K562 (cell line): ENCODE results near the gene MED14.

Experiments used
- EP300 ChIP-seq: IDR thresholded peaks from 2 replicates; pipeline ENCODE4 v1.6.1; 2012; ENCODE audit warnings: low read length, improper control_type of control experiment
- FOXJ2 ChIP-seq: fragments of 200-800 bp; sonication (Bioruptor generic); IDR thresholded peaks from 2 replicates; pipeline ENCODE4 v1.6.1; 2016; ENCODE audit warnings: missing genetic modification characterization, missing compliant biosample characterization
- POLR2AphosphoS5 ChIP-seq: IDR thresholded peaks from 2 replicates; pipeline ENCODE4 v1.6.1; 2011; ENCODE audit warnings: mild to moderate bottlenecking, low read depth, low read length, moderate library complexity; ENCODE audit not compliant: control insufficient read depth, insufficient read depth
- POLR2G ChIP-seq: fragments of 200-400 bp; formaldehyde crosslinking; IDR thresholded peaks from 2 replicates; pipeline ENCODE4 v1.6.1; 2017; ENCODE audit warnings: low read depth, mild to moderate bottlenecking, antibody characterized with exemption, low read length, moderate library complexity
- RAD21 ChIP-seq, 2 experiments: fragments of 250-450 bp in 1 of 2; fragments of 450-650 bp in 1 of 2; sonication (Bioruptor Pico) in 1 of 2; formaldehyde crosslinking in 1 of 2; IDR thresholded peaks in 1 of 2; conservative IDR thresholded peaks in 1 of 2; 2 replicates each; pipeline versions ENCODE4 v1.4.0 to v1.8.0; 2020 to 2022; ENCODE audit warnings: mild to moderate bottlenecking in 2 of 2, moderate library complexity in 1 of 2
- TAF1 ChIP-seq: IDR thresholded peaks from 2 replicates; pipeline ENCODE4 v1.6.1; 2011; ENCODE audit warnings: mild to moderate bottlenecking, low read length, moderate library complexity; ENCODE audit not compliant: insufficient read depth, control insufficient read depth, severe bottlenecking; ENCODE audit errors: extremely low read depth
- TRIM28 ChIP-seq: fragments of 450-650 bp; IDR thresholded peaks from 2 replicates; pipeline ENCODE4 v1.6.1; 2017
- ZBTB7A ChIP-seq: IDR thresholded peaks from 2 replicates; pipeline ENCODE4 v1.6.1; 2011; ENCODE audit warnings: low read depth, mild to moderate bottlenecking, low read length, moderate library complexity, borderline replicate concordance; ENCODE audit not compliant: control insufficient read depth
- ZNF274 ChIP-seq: IDR thresholded peaks from 2 replicates; pipeline ENCODE4 v1.6.1; 2011; ENCODE audit warnings: low read depth, mild to moderate bottlenecking, low read length, moderate library complexity, borderline replicate concordance
- ZNF41 ChIP-seq: fragments of 250-450 bp; sonication (Bioruptor Pico); conservative IDR thresholded peaks from 2 replicates; pipeline ENCODE4 v1.4.0; 2020; ENCODE audit warnings: mild to moderate bottlenecking
- TF ChIP-seq, protein P1 (sequence below), 3 experiments: IDR thresholded peaks in 2 of 3; conservative IDR thresholded peaks in 1 of 3; 2 replicates each; pipeline ENCODE4 v1.5.1; 2011 to 2012; ENCODE audit warnings: low read length in 3 of 3, mild to moderate bottlenecking in 3 of 3, control low read depth in 2 of 3, improper control_type of control experiment in 1 of 3, inconsistent platforms in 1 of 3, low read depth in 1 of 3, mixed read lengths in 1 of 3, moderate library complexity in 1 of 3; ENCODE audit not compliant: insufficient read depth in 2 of 3
- TF ChIP-seq, protein P2 (sequence below): sonication (generic); formaldehyde crosslinking; IDR thresholded peaks from 2 replicates; pipeline ENCODE4 v1.8.1; 2023; ENCODE audit warnings: mild to moderate bottlenecking, missing genetic modification reagents

DNA sequence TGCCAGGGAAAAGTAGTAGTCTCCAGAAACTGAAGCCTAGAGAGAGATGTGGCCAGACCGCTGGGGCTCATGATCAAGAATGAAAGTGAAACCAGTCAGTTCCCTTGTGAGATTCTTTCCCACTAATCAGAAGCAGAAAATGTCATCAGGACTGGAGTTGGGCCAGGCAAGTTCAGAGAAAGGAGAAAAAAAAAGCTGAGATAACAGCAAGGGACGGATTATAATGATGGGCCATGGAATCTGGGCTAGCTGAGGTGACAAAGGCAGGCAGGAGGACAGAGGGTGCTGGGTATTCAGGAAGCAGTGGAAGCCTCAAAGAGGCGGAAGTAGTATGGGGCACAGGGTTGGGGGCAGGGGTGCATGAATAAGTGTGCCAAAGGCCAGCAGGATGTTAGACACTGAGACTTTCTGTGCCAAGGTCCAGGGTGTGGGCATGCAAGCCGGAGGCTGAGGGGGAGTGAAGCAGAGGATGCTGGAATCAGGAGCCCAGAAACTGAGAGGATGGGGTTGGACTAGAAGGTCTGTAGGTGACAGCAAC, 90.5 kb downstream of the MED14 start:
- TF ChIP-seq ZBTB7A (no peak), POLR2AphosphoS5 (no peak), ZNF274 (no peak), TRIM28 (no peak), FOXJ2 (no peak), EP300 (no peak), TAF1 (no peak), POLR2G (no peak), ZNF41 (CRISPR knock-in tag) (no peak), RAD21 (CRISPR knock-in tag; conservative IDR thresholded peaks at IDR 0.05 in 1 of 2, IDR thresholded peaks at IDR 0.05 in 1 of 2) (no peak)
- TF ChIP-seq, protein P1, sequence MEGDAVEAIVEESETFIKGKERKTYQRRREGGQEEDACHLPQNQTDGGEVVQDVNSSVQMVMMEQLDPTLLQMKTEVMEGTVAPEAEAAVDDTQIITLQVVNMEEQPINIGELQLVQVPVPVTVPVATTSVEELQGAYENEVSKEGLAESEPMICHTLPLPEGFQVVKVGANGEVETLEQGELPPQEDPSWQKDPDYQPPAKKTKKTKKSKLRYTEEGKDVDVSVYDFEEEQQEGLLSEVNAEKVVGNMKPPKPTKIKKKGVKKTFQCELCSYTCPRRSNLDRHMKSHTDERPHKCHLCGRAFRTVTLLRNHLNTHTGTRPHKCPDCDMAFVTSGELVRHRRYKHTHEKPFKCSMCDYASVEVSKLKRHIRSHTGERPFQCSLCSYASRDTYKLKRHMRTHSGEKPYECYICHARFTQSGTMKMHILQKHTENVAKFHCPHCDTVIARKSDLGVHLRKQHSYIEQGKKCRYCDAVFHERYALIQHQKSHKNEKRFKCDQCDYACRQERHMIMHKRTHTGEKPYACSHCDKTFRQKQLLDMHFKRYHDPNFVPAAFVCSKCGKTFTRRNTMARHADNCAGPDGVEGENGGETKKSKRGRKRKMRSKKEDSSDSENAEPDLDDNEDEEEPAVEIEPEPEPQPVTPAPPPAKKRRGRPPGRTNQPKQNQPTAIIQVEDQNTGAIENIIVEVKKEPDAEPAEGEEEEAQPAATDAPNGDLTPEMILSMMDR (IDR thresholded peaks at IDR 0.05 in 2 of 3, conservative IDR thresholded peaks at IDR 0.05 in 1 of 3; ENCODE audit: insufficient read depth in 2 of 3, low read depth in 1 of 3, low read length in 3 of 3): no peak
- TF ChIP-seq, protein P2, sequence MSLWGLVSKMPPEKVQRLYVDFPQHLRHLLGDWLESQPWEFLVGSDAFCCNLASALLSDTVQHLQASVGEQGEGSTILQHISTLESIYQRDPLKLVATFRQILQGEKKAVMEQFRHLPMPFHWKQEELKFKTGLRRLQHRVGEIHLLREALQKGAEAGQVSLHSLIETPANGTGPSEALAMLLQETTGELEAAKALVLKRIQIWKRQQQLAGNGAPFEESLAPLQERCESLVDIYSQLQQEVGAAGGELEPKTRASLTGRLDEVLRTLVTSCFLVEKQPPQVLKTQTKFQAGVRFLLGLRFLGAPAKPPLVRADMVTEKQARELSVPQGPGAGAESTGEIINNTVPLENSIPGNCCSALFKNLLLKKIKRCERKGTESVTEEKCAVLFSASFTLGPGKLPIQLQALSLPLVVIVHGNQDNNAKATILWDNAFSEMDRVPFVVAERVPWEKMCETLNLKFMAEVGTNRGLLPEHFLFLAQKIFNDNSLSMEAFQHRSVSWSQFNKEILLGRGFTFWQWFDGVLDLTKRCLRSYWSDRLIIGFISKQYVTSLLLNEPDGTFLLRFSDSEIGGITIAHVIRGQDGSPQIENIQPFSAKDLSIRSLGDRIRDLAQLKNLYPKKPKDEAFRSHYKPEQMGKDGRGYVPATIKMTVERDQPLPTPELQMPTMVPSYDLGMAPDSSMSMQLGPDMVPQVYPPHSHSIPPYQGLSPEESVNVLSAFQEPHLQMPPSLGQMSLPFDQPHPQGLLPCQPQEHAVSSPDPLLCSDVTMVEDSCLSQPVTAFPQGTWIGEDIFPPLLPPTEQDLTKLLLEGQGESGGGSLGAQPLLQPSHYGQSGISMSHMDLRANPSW (CRISPR knock-in tag): no peak
